HCT116 (cell line): Measurements from ENCODE around the gene ERP27. TPM values are rescaled to one million over a fixed set of nuclear protein-coding genes. Genes with fewer than 3 reads are reported as not detected.
A peak's percentile ranks its signal among the peaks of the same experiment; 100 is the strongest.

Experiments used
- ATAC-seq: fragments of 200-7000 bp; cut with Tn5 transposase; 2 replicates; pipeline ENCODE4 v1.9.1; 2020; ENCODE audit warnings: mild to moderate bottlenecking, moderate library complexity
- BruUV-seq: library from RNA; stranded (reverse); fragments of 400-500 nt; replicated peaks from 2 replicates; lab custom pipeline; 2021; lab: Mats Ljungman, UMichigan
- CTCF ChIA-PET: fragments of 300-600 bp; sonication (Branson Sonifier 250); formaldehyde crosslinking; loops from one replicate; lab custom pipeline; 2021; ENCODE audit warnings: antibody characterized with exemption; lab: Charles Lee
- POLR2A ChIA-PET: fragments of 300-600, 350-600 bp; sonication (Branson Sonifier 250); formaldehyde crosslinking; loops from one replicate; lab custom pipeline; 2021; ENCODE audit warnings: antibody characterized with exemption; lab: Charles Lee
- RAD21 ChIA-PET, 2 experiments: fragments of 300-600 bp; sonication (Branson Sonifier 250); formaldehyde crosslinking; loops; one replicate each; lab custom pipeline; 2023; ENCODE audit warnings: low total read pairs in 2 of 2; ENCODE audit not compliant: uncharacterized antibody in 2 of 2, unreplicated experiment in 2 of 2, low non-redundant PET in 1 of 2; lab: Charles Lee
- DNase-seq: peaks from one replicate; pipeline ENCODE4 v3.0.0-alpha.2; 2010; ENCODE audit warnings: low read depth, low spot score
- H2AFZ ChIP-seq: fragments of 200-600 bp; shearing (Covaris generic), sonication (generic); 2 replicates; pipeline ENCODE4 v1.6.1; 2017; ENCODE audit warnings: low read depth, mixed run types, mixed read lengths, antibody characterized with exemption, low read length; ENCODE audit not compliant: poor library complexity, severe bottlenecking
- H3K27ac ChIP-seq: 2 replicates; pipeline ENCODE4 v1.5.1; 2012; ENCODE audit warnings: low read depth, low read length
- H3K27me3 ChIP-seq: fragments of 200-600 bp; sonication (generic); 2 replicates; pipeline ENCODE4 v1.6.1; 2016; ENCODE audit warnings: mixed run types, low read length, mixed read lengths; ENCODE audit not compliant: insufficient read depth
- H3K36me3 ChIP-seq, 2 experiments: fragments of 200-500 bp in 1 of 2; fragments of 200-600 bp in 1 of 2; sonication (Bioruptor generic) in 1 of 2; sonication (generic) in 1 of 2; 2 replicates each; pipeline versions ENCODE4 v1.5.1 to v1.6.1; 2014 to 2016; ENCODE audit warnings: low read length in 2 of 2, inconsistent platforms in 1 of 2, mixed read lengths in 1 of 2, mixed run types in 1 of 2; ENCODE audit not compliant: insufficient read depth in 2 of 2, control insufficient read depth in 1 of 2
- H3K4me1 ChIP-seq, 2 experiments: fragments of 200-600 bp in 1 of 2; sonication (generic) in 1 of 2; 2 replicates each; pipeline versions ENCODE4 v1.5.1 to v1.6.1; 2012 to 2017; ENCODE audit warnings: low read length in 2 of 2, inconsistent platforms in 1 of 2, mild to moderate bottlenecking in 1 of 2, mixed read lengths in 1 of 2, mixed run types in 1 of 2, moderate library complexity in 1 of 2; ENCODE audit not compliant: insufficient read depth in 2 of 2, control insufficient read depth in 1 of 2
- H3K4me2 ChIP-seq: fragments of 200-600 bp; sonication (generic); 2 replicates; pipeline ENCODE4 v1.6.1; 2017; ENCODE audit warnings: mixed run types, low read length, mixed read lengths
- H3K4me3 ChIP-seq, 2 experiments: fragments of 200-600 bp in 1 of 2; sonication (generic) in 1 of 2; replicated peaks in 1 of 2; 2 replicates each; pipeline ENCODE4 v1.5.1; 2011 to 2016; ENCODE audit warnings: low read length in 2 of 2, control low read depth in 1 of 2, low read depth in 1 of 2, mild to moderate bottlenecking in 1 of 2, mixed read lengths in 1 of 2, mixed run types in 1 of 2
- H3K79me2 ChIP-seq: fragments of 200-600 bp; sonication (generic); 2 replicates; pipeline ENCODE4 v1.6.1; 2017; ENCODE audit warnings: mild to moderate bottlenecking, mixed run types, low read length, moderate library complexity, mixed read lengths; ENCODE audit not compliant: insufficient read depth
- H3K9ac ChIP-seq: fragments of 200-600 bp; sonication (generic); 2 replicates; pipeline ENCODE4 v1.6.1; 2016; ENCODE audit warnings: low read length, mixed read lengths
- H3K9me2 ChIP-seq: fragments of 200-600 bp; sonication (generic), shearing (Covaris generic); 2 replicates; pipeline ENCODE4 v1.6.1; 2017; ENCODE audit warnings: mixed run types, mild to moderate bottlenecking, moderate library complexity; ENCODE audit not compliant: insufficient read depth
- H3K9me3 ChIP-seq, 2 experiments: fragments of 200-500 bp in 1 of 2; fragments of 200-600 bp in 1 of 2; sonication (Bioruptor generic) in 1 of 2; sonication (generic) in 1 of 2; 2 replicates each; pipeline ENCODE4 v1.6.1; 2014 to 2017; ENCODE audit warnings: low read length in 2 of 2, mixed read lengths in 2 of 2, inconsistent platforms in 1 of 2, low read depth in 1 of 2, mild to moderate bottlenecking in 1 of 2, mixed run types in 1 of 2, moderate library complexity in 1 of 2; ENCODE audit not compliant: control insufficient read depth in 1 of 2, insufficient read depth in 1 of 2
- H4K20me1 ChIP-seq: fragments of 200-600 bp; sonication (generic), shearing (Covaris generic); 2 replicates; pipeline ENCODE4 v1.6.1; 2017; ENCODE audit warnings: mixed run types, mild to moderate bottlenecking, moderate library complexity; ENCODE audit not compliant: insufficient read depth
- CBX3 ChIP-seq: IDR thresholded peaks from 2 replicates; pipeline ENCODE4 v1.6.1; 2012; ENCODE audit warnings: low read depth
- CEBPB ChIP-seq: IDR thresholded peaks from 2 replicates; pipeline ENCODE4 v1.6.1; 2012; ENCODE audit warnings: low read depth
- EGR1 ChIP-seq: IDR thresholded peaks from 2 replicates; pipeline ENCODE4 v1.6.1; 2012; ENCODE audit warnings: low read depth
- EZH2 ChIP-seq: fragments of 200-600 bp; sonication (generic); IDR thresholded peaks from 2 replicates; pipeline ENCODE4 v1.6.1; 2017; ENCODE audit warnings: antibody characterized with exemption, mixed run types
- EZH2phosphoT487 ChIP-seq: fragments of 200-600 bp; IDR thresholded peaks from 2 replicates; pipeline ENCODE4 v1.6.1; 2018; ENCODE audit warnings: antibody characterized with exemption, borderline replicate concordance
- FOSL1 ChIP-seq: IDR thresholded peaks from 2 replicates; pipeline ENCODE4 v1.6.1; 2012; ENCODE audit warnings: low read depth
- JUND ChIP-seq: IDR thresholded peaks from 2 replicates; pipeline ENCODE4 v1.6.1; 2012
- MAX ChIP-seq: IDR thresholded peaks from 2 replicates; pipeline ENCODE4 v1.6.1; 2012
- POLR2A ChIP-seq: IDR thresholded peaks from 2 replicates; pipeline ENCODE4 v1.7.0; 2011; ENCODE audit warnings: borderline replicate concordance; ENCODE audit not compliant: insufficient read depth, insufficient read length; ENCODE audit errors: extremely low read depth
- POLR2AphosphoS5 ChIP-seq: IDR thresholded peaks from 2 replicates; pipeline ENCODE4 v1.6.1; 2011; ENCODE audit warnings: mild to moderate bottlenecking, low read depth, low read length, moderate library complexity
- RAD21 ChIP-seq: IDR thresholded peaks from 2 replicates; pipeline ENCODE4 v1.6.1; 2012; ENCODE audit warnings: low read depth, mild to moderate bottlenecking
- SIN3A ChIP-seq: IDR thresholded peaks from 2 replicates; pipeline ENCODE4 v1.6.1; 2012; ENCODE audit warnings: low read depth
- SP1 ChIP-seq: IDR thresholded peaks from 2 replicates; pipeline ENCODE4 v1.6.1; 2012; ENCODE audit warnings: low read depth
- SRF ChIP-seq: IDR thresholded peaks from 2 replicates; pipeline ENCODE4 v1.6.1; 2012; ENCODE audit warnings: low read depth
- ZBTB33 ChIP-seq: IDR thresholded peaks from 2 replicates; pipeline ENCODE4 v1.6.1; 2011; ENCODE audit warnings: mild to moderate bottlenecking, low read length, moderate library complexity; ENCODE audit not compliant: insufficient replicate concordance; ENCODE audit errors: extremely low read depth
- ZFX ChIP-seq: fragments of 450-650 bp; IDR thresholded peaks from 2 replicates; pipeline ENCODE4 v1.6.1; 2017
- intact Hi-C: fragments of 100-400 bp; cut with micrococcal nuclease; formaldehyde crosslinking; loops from 2 replicates; pipeline ENCODE4 v1.10.0; 2022
- total RNA-seq: library from RNA; stranded (reverse); gene quantifications from one replicate; pipeline ENCODE4 v1.2.1, GENCODE V29; 2021; ENCODE audit not compliant: unreplicated experiment
- TF ChIP-seq, protein P1 (sequence below), 3 experiments: fragments of 200-600 bp in 1 of 3; sonication (generic) in 1 of 3; IDR thresholded peaks in 2 of 3; conservative IDR thresholded peaks in 1 of 3; 2 replicates each; pipeline ENCODE4 v1.5.1; 2012 to 2017; ENCODE audit warnings: low read depth in 2 of 3, low read length in 2 of 3, antibody characterized with exemption in 1 of 3, borderline replicate concordance in 1 of 3, control low read depth in 1 of 3, mild to moderate bottlenecking in 1 of 3, mixed read lengths in 1 of 3, mixed run types in 1 of 3, moderate library complexity in 1 of 3; ENCODE audit not compliant: insufficient read depth in 1 of 3

ERP27 gene
- total RNA-seq, 1 experiment from 2014 or later: 0.39 TPM

- DNase-seq (no peak), ATAC-seq (no peak)
- Histone ChIP-seq H4K20me1 (no peaks in the 10 kb centered on the region), H3K4me3 (no peak overlapping the region), H3K36me3 (no peaks in the 10 kb centered on the region), H3K9ac (no peak overlapping the region), H3K27ac (no peak overlapping the region), H3K9me3 (no peaks in the 10 kb centered on the region), H2AFZ (peak overlapping the region; percentile 87), H3K4me1 (peaks cover 20 to 48% of the 10 kb centered on the region in 2 experiments), H3K27me3 (no peaks in the 10 kb centered on the region), H3K79me2 (no peaks in the 10 kb centered on the region)
- ChIA-PET CTCF (no interaction called here), POLR2A (no interaction called here)
- intact Hi-C loops: no loop called here
- TF ChIP-seq EGR1 (no peak), SRF (no peak), POLR2A (no peak), SP1 (no peak), ZFX (no peak), SIN3A (no peak), EZH2phosphoT487 (no peak), RAD21 (no peak), FOSL1 (no peak), EZH2 (no peak), JUND (no peak), CEBPB (no peak), POLR2AphosphoS5 (no peak), CBX3 (no peak), ZBTB33 (no peak), MAX (no peak)
- TF ChIP-seq, protein P1, sequence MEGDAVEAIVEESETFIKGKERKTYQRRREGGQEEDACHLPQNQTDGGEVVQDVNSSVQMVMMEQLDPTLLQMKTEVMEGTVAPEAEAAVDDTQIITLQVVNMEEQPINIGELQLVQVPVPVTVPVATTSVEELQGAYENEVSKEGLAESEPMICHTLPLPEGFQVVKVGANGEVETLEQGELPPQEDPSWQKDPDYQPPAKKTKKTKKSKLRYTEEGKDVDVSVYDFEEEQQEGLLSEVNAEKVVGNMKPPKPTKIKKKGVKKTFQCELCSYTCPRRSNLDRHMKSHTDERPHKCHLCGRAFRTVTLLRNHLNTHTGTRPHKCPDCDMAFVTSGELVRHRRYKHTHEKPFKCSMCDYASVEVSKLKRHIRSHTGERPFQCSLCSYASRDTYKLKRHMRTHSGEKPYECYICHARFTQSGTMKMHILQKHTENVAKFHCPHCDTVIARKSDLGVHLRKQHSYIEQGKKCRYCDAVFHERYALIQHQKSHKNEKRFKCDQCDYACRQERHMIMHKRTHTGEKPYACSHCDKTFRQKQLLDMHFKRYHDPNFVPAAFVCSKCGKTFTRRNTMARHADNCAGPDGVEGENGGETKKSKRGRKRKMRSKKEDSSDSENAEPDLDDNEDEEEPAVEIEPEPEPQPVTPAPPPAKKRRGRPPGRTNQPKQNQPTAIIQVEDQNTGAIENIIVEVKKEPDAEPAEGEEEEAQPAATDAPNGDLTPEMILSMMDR (IDR thresholded peaks at IDR 0.05 in 2 of 3, conservative IDR thresholded peaks at IDR 0.05 in 1 of 3; ENCODE audit: borderline replicate concordance in 1 of 3, insufficient read depth in 1 of 3, low read depth in 2 of 3, low read length in 2 of 3): no peak
- TF ChIP-seq, all 23 proteins: peak for 0
- RAD21 ChIA-PET: no interaction called here
- H3K4me2 ChIP-seq: peak overlapping the region; percentile 65; the same call in 1 of the 2 replicates
- H3K9me2 ChIP-seq: no peaks in the 10 kb centered on the region; the same call in 1 of the 2 replicates
- no TSS peak for BruUV-seq
Observed at GRCh38 chr12:14950421-14950820, 12.1 kb upstream of the ERP27 start.
